Mucosa of descending colon (tissue), 3 donors: ENCODE data around the gene ZNF460. TPM values are rescaled to one million over a fixed set of nuclear protein-coding genes. Genes with fewer than 3 reads are reported as not detected.

Experiments
- ATAC-seq: fragments of 200-7000 bp; cut with Tn5 transposase; one replicate; pipeline ENCODE4 v1.9.1; 2020; ENCODE audit warnings: mild to moderate bottlenecking, moderate library complexity
- DNase-seq, 3 donors: peaks; one replicate each; pipeline ENCODE4 v3.0.0-alpha.2; 2020
- H3K36me3 ChIP-seq: fragments of 200-600 bp; one replicate; pipeline ENCODE4 v1.8.0; 2021; ENCODE audit warnings: low read depth, mild to moderate bottlenecking
- H3K4me1 ChIP-seq: fragments of 200-600 bp; one replicate; pipeline ENCODE4 v1.8.0; 2021; ENCODE audit warnings: low read depth, mild to moderate bottlenecking
- H3K4me3 ChIP-seq: fragments of 200-600 bp; one replicate; pipeline ENCODE4 v1.8.0; 2021; ENCODE audit warnings: mild to moderate bottlenecking
- H3K9me3 ChIP-seq: fragments of 200-600 bp; one replicate; pipeline ENCODE4 v1.8.0; 2021; ENCODE audit warnings: mild to moderate bottlenecking
- CTCF ChIP-seq: fragments of 200-600 bp; IDR thresholded peaks from one replicate; pipeline ENCODE4 v1.8.0; 2022; ENCODE audit warnings: antibody characterized with exemption, mild to moderate bottlenecking
- intact Hi-C, 2 donors: fragments of 100-400 bp; cut with DNase I in 1 of 2; cut with micrococcal nuclease in 1 of 2; formaldehyde crosslinking; loops; one replicate each; pipeline versions ENCODE4 v1.11.0 to v1.11.1; 2022; cut with DNase I, micrococcal nuclease
- total RNA-seq, 3 donors: library from RNA; stranded (reverse); fragmentation: NEBNext Ultra II Directional in 2 of 3; extraction: Animal tissue kit (Norgen Biotek cat#: 25700) in 2 of 3; gene quantifications; one replicate each; pipeline versions ENCODE4 v1.2.1 to v1.2.4, GENCODE V29; 2021 to 2023
- donor health status: DM: no; HTN: no; CAD: no; lungs with moderate emphysema.
- donor health status: DM: no; HTN: no; CAD: no.
- donor health status: DM: no; HTN: yes; CAD: no.

The ZNF460 gene
- total RNA-seq, 3 donors from 2014 or later, result 25.7 to 55.8 (median 42.2) TPM

- peaks cover 8% of the 10 kb centered on the region for H3K9me3 ChIP-seq
- H3K4me1 ChIP-seq, result peaks cover 11% of the 10 kb centered on the region
- DNase-seq, result no peak
- ATAC-seq, result no peak
- no peak overlapping the region for H3K4me3 ChIP-seq
- TF ChIP-seq CTCF, result no peak
- H3K36me3 ChIP-seq, result no peaks in the 10 kb centered on the region
- intact Hi-C loops, result no loop called here
Observed at GRCh38 chr19:57321751-57322150, 41.5 kb downstream of the ZNF460 start.

- H3K36me3 ChIP-seq, result peaks cover 14% of the 10 kb centered on the region
- H3K4me3 ChIP-seq, result no peak overlapping the region
- intact Hi-C loops, result no loop called here
- no peak for DNase-seq
- peaks cover 11% of the 10 kb centered on the region for H3K4me1 ChIP-seq
- TF ChIP-seq CTCF, result no peak
- no peak for ATAC-seq
- H3K9me3 ChIP-seq, result peaks cover 37% of the 10 kb centered on the region
Observed at GRCh38 chr19:57324992-57325391, 44.7 kb downstream of the ZNF460 start.

- Histone ChIP-seq H3K4me3 (no peak overlapping the region), H3K9me3 (peaks cover 52% of the 10 kb centered on the region), H3K36me3 (peaks cover 14% of the 10 kb centered on the region), H3K4me1 (no peaks in the 10 kb centered on the region)
- DNase-seq, result no peak
- intact Hi-C loops, result no loop called here
- no peak for TF ChIP-seq CTCF
- no peak for ATAC-seq
Observed at GRCh38 chr19:57327993-57328392, 47.7 kb downstream of the ZNF460 start.

- Histone ChIP-seq H3K9me3 (peaks cover 21% of the 10 kb centered on the region), H3K4me1 (no peaks in the 10 kb centered on the region), H3K4me3 (no peak overlapping the region), H3K36me3 (no peaks in the 10 kb centered on the region)
- intact Hi-C loops, result no loop called here
- DNase-seq (no peak), ATAC-seq (no peak)
- TF ChIP-seq CTCF, result no peak
Observed at GRCh38 chr19:57334191-57334590, 53.9 kb downstream of the ZNF460 start.

GRCh38 chr19:57338877-57339276 is 58.6 kb downstream of the ZNF460 start:
- intact Hi-C loops, result no loop called here
- Histone ChIP-seq H3K4me1 (no peaks in the 10 kb centered on the region), H3K4me3 (no peak overlapping the region), H3K9me3 (no peaks in the 10 kb centered on the region), H3K36me3 (no peaks in the 10 kb centered on the region)
- ATAC-seq (no peak), DNase-seq (no peak)
- no peak for TF ChIP-seq CTCF

- H3K4me3 ChIP-seq, result no peak overlapping the region
- intact Hi-C loops, result no loop called here
- ATAC-seq (no peak), DNase-seq (no peak)
- no peaks in the 10 kb centered on the region for H3K4me1 ChIP-seq
- no peaks in the 10 kb centered on the region for H3K36me3 ChIP-seq
- no peaks in the 10 kb centered on the region for H3K9me3 ChIP-seq
- TF ChIP-seq CTCF, result no peak
Observed at GRCh38 chr19:57342582-57342981, 62.3 kb downstream of the ZNF460 start.
